ENCODE results near the gene FAM168A. TPM values are rescaled to one million over a fixed set of nuclear protein-coding genes. Genes with fewer than 3 reads are reported as not detected.

FAM168A gene
- polyA plus RNA-seq, 4 donors: 44.3 to 46.4 (median 44.9) TPM

- no peak for DNase-seq (ENCODE audit: low read depth in 4 of 4, low spot score in 3 of 4)
These were observed 72.3 kb downstream of the FAM168A start for GRCh38 chr11:73525611-73526010.

GRCh38 chr11:73524774-73525173 is 73.1 kb downstream of the FAM168A start:
- DNase-seq (ENCODE audit: low read depth in 4 of 4, low spot score in 3 of 4): no peak

GRCh38 chr11:73521621-73522020 is 76.3 kb downstream of the FAM168A start:
- no peak for DNase-seq (ENCODE audit: low read depth in 4 of 4, low spot score in 3 of 4)

GRCh38 chr11:73520353-73521061 is 77.4 kb downstream of the FAM168A start:
- no peak for DNase-seq (ENCODE audit: low read depth in 4 of 4, low spot score in 3 of 4)

- no peak for DNase-seq (ENCODE audit: low read depth in 4 of 4, low spot score in 3 of 4)
These were observed 78.6 kb downstream of the FAM168A start for GRCh38 chr11:73519266-73519665.

GRCh38 chr11:73518195-73518594 is 79.7 kb downstream of the FAM168A start:
- DNase-seq (ENCODE audit: low read depth in 4 of 4, low spot score in 3 of 4): no peak

GRCh38 chr11:73516080-73516479 is 81.8 kb downstream of the FAM168A start:
- no peak for DNase-seq (ENCODE audit: low read depth in 4 of 4, low spot score in 3 of 4)

- no peak for DNase-seq (ENCODE audit: low read depth in 4 of 4, low spot score in 3 of 4)
These were observed 84.2 kb downstream of the FAM168A start for GRCh38 chr11:73513707-73514106.

GRCh38 chr11:73510877-73511276 is 87.0 kb downstream of the FAM168A start:
- no peak for DNase-seq (ENCODE audit: low read depth in 4 of 4, low spot score in 3 of 4)

GRCh38 chr11:73510106-73510505 is 87.8 kb downstream of the FAM168A start:
- no peak for DNase-seq (ENCODE audit: low read depth in 4 of 4, low spot score in 3 of 4)

GRCh38 chr11:73509188-73509587 is 88.7 kb downstream of the FAM168A start:
- no peak for DNase-seq (ENCODE audit: low read depth in 4 of 4, low spot score in 3 of 4)

GRCh38 chr11:73508243-73509176 is 89.4 kb downstream of the FAM168A start:
- no peak for DNase-seq (ENCODE audit: low read depth in 4 of 4, low spot score in 3 of 4)

GRCh38 chr11:73507086-73507485 is 90.8 kb downstream of the FAM168A start:
- DNase-seq (ENCODE audit: low read depth in 4 of 4, low spot score in 3 of 4): no peak

GRCh38 chr11:73506038-73506437 is 91.9 kb downstream of the FAM168A start:
- DNase-seq (ENCODE audit: low read depth in 4 of 4, low spot score in 3 of 4): no peak

- DNase-seq (ENCODE audit: low read depth in 4 of 4, low spot score in 3 of 4): no peak
These were observed 99.6 kb downstream of the FAM168A start for GRCh38 chr11:73498343-73498742.

- no peak for DNase-seq (ENCODE audit: low read depth in 4 of 4, low spot score in 3 of 4)
These were observed 101.8 kb downstream of the FAM168A start for GRCh38 chr11:73496134-73496533.

GRCh38 chr11:73495731-73496130 is 102.2 kb downstream of the FAM168A start:
- no peak for DNase-seq (ENCODE audit: low read depth in 4 of 4, low spot score in 3 of 4)

GRCh38 chr11:73493956-73494598 is 103.8 kb downstream of the FAM168A start:
- DNase-seq (ENCODE audit: low read depth in 4 of 4, low spot score in 3 of 4): no peak

GRCh38 chr11:73481626-73482025 is 116.3 kb downstream of the FAM168A start:
- DNase-seq (ENCODE audit: low read depth in 4 of 4, low spot score in 3 of 4): no peak

GRCh38 chr11:73480677-73481076 is 117.2 kb downstream of the FAM168A start:
- DNase-seq (ENCODE audit: low read depth in 4 of 4, low spot score in 3 of 4): no peak

GRCh38 chr11:73478737-73479347 is 119.1 kb downstream of the FAM168A start:
- DNase-seq (ENCODE audit: low read depth in 4 of 4, low spot score in 3 of 4): no peak
